NCI-H345 (cell line): ENCODE measurements around the gene PKN1.
"Not testable (repeated sequence)": the region's sequence is repeated elsewhere in the genome, so short reads cannot be mapped to it uniquely, and the experiment has no call there.

Experiments
- DNase-seq: peaks from one replicate; lab custom pipeline; 2025; lab: John Stamatoyannopoulos, UW

Gene PKN1

DNA sequence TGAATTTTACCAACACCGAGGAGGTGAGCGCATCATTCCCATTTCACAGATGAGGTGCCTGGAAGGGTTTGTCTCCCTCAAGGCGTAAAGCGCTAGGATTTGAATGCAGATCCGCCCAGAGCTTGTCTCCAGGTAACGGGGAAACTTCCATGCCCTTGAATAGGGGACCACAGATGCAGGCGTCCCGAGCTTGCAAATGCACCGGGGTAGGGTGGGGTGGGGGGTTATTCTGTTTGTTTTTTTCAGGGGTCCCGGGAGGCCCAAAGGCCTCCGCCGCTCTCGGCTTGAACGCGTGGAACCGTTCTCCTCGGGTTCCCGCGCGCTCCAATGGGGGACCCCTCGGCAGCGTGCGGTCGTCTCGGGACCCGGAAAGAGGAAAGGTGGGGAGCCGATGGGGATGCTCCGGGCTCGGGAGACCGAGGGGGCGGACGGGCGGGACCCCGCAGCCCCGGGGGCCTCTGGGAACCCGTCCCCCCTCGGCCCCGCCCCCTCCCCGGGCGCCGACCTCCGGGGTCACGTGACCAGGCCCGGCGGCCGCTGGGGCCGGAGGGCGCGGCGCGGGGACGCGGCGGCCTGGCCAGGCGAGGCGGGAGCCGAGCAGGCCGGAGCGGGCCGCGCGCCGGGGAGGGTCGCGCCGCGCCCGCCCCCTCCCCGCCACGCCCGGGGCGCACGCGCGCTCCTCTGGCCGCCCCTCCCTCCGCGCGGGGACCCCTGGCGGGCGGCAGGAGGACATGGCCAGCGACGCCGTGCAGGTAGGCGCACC, at the start of gene PKN1:
Gene PKN1, plus strand, starts transcription at position 516 of the 763 bp plus-strand sequence. Its CDS starts 216 bp downstream, at position 732.
- DNase-seq = peak; percentile 54

DNA sequence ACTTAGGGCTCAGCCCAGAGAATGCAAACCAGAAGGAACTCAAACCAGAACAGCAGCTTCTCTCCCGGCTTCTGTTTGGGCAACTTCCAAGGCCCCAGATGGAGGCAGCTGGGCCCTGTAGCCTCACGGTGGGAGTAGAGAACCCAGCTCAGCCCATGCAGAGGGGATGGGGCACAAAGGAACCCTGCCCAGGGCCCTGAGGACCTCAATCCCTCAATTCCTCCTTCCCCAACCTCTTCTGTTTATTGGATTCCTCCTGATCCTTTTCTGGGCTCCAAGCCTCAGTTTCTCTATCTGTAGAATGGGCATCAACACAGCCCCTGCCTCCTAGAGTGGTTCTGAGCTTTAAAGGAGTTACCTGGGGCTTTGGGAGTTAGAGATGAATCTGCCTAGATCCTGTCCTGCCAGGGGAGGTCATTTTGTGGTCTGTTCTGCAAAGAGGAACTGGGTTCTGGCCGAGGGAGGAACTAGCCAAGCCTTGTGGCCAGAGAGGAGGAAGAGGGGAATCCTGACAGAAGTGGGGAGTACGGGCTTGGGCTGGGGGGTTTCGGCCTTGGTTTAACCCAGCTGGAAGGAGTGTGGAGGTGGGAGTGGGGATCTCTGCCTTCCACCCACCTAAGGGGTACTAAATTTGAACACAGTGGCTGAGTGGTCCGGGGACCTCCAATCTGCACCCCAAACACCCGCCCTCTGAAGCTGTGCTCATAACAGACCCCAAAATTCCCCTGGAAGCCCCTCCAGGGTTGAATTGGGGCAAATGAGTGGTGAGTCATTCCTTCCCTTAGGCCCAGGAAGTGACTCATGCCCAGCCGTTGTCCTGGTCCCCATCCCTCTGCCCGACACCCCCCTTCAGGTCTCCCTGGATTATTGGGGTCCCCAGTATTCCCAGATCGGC, 49.2 kb upstream of the PKN1 start:
- DNase-seq = no peak

DNA sequence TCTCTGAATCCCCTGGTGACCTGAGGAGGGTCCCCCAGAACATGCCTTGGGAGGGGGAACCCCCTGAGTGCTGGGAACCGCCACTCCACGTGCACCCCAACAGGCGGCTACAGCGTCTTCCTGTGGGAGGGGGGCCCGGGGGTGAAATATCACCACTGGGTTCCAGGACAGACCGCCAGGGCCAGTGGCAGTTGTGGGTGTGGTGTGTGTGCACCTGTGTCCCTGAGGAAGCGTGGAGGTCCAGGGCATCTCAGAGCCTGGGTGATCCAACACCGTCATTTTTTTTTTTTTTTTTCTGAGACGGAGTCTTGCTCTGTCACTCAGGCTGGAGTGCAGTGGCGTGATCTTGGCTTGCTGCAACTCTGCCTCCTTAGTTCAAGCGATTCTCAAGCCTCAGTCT, 47.6 kb upstream of the PKN1 start:
- DNase-seq = no peak

DNA sequence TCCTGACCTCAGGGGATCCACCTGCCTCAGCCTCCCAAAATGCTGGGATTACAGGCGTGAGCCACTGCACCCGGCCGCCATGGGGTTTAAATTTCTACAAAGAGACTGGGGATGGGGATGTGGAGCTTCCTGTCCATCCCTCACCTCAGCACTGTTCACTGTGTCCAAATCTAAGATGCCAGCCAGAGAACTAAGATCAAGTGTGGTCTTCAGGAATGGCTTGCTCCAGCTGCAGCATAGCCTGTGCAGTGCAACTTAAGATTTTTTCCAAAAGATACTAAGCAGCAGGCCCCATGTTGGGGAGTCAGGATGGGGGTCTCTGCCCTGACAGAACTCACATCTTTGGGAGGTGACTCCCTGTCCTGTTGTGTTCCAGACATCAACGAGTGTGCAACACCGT, 42.6 kb upstream of the PKN1 start:
- no peak for DNase-seq

DNA sequence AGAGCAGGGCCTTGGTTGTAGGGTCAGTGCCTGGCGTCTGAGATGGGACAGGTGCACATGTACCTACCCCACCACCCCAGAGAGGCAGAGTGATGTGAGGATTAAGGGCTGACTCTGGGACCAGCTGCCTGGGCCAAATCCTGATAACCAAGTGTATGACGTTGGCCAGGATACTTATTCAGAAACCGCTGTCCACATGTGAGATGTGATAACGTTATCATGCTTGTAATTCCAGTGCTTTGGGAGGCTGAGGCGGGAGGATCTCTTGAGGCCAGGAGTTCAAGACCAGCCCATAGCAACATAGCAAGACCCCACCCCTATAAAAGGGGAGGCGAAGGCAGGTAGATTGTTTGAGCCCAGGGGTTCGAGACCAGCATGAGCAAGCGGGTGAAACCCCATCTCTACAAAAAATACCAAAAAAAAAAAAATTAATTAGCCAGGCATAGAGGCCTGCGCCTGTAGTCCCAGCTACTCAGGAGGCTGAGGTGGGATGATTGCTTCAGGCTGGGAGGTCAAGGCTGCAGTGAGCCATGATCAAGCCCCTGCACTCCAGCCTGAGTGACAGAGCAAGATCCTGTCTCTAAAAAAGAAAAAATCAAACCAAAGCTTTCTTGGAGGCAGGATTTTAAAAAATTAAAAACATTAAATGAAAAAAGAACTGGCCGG, 41.8 kb upstream of the PKN1 start:
- no peak for DNase-seq

DNA sequence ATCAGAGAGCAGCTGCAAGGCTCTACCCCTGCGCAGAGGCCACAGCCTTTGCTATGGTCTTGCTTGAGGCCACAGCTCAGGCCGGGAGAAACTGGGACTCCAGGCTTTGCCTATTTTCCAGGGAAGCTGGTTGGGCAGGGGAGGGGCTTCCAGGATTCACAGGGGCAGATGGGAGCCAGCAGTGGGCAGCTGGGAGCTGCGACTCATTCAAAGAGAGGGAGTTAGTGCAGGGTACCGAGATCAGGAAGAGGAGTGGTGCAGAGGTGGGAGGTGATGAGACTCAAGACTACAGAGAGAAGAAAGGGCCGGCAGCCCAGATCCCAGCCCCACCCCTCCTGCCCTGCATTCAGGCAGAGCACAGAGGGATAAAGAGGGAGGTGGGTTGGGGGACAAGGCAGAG, 39.8 kb upstream of the PKN1 start:
- no peak for DNase-seq

DNA sequence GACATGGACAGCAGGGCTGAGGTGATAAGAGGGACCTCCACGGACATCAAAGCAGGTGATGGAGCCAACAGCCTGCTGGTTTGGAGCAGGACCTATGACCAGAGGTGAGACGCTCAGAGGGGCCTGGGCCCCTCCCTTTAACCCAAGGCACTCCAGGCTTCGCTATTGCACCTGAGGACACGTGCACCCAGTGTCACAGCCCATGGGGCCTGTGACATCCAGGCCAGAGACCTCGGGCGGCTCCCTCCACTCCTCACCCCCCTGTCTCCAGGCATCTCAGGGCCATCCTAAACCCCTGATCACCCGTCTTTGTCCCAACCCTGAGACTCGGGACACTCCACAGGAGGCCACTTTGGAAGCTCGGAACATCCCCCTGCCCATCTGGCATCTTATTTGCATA, 38.9 kb upstream of the PKN1 start:
- DNase-seq = no peak

DNA sequence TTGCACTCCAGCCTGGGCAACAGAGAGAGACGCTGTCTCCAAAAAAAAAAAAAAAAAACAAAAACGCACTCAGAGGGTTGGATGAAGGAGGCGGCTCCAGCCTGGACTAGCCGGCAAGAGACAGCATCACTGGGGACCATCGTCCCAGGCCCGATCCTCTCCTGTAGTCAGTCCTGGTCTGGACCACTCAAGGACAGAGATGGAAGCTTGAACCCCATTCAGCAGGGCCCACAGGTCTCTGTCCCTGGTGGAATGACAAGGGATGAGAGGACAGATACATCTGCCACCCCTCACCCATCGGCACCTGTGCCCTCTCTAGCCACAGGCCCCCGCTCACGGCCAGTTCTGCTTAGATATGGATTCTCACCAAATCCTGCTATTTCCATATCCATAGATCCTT, 37.8 kb upstream of the PKN1 start:
- no peak for DNase-seq

DNA sequence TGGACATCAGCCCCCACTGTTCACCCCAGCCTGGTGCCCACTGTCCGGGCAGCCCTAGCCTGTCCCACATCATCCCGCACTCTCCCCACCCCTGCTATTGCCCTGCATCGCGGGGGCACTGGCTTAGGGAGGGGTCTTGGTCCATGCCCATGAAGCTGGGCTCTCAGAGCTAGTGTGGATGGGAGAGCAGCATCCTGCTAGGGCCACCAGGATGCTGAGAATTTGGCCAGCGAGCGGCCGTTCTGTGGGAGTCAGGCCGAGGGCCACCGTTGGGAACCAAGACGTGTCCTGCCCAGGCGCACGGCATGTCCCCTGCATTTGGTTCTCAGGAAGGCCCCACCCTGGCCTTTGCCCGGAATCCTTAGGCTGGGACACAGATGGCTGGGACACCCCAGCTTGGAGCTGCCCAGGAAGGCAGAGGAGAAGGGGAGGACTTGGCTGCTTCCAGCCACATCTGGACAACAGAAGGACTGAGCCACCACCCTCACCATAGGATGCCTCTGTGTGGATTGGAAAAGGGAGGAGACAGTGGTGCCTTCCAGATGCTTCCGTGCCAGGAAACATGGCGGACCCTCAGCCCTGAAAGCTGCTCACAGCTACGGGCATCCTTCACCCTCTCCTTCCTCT, 37.3 kb upstream of the PKN1 start:
- no peak for DNase-seq

DNA sequence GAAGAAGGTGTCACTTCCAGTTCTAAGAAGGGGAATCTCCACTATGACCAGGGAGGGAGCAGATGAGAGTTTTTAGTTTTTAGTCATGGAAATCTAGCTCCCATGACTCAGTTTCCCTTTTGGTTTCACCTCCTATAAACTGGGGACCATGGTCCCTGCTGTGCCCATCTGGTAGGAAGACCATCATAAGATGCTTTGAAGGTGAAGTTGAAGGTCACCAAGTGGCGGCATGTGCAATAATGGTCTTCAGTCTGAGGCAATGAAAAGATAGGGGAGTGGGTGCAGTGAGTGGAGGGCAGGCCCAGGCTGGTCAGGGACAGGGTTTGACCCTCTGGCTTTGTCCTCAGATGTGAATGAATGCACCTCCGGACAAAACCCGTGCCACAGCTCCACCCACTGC, 36.4 kb upstream of the PKN1 start:
- not testable (repeated sequence) for DNase-seq

DNA sequence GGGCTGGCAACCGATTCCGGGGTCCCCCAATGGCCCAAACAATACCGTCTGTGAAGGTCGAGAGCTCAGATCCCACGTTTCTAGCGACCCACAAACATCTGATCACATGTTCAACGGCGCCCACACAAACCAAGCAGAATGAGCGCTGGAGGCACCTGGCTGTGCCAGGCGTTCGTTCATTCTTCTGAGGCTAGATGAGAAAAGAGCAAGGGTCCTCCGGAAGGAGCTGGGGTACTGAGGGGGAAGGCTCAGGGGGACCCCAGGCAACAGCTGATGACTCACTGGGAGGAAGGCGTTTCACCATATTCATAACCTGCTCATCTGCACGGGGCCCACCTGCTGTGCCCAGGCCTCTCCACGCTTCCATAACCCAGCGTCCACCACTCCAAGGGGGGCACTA, 35.9 kb upstream of the PKN1 start:
- not testable (repeated sequence) for DNase-seq

DNA sequence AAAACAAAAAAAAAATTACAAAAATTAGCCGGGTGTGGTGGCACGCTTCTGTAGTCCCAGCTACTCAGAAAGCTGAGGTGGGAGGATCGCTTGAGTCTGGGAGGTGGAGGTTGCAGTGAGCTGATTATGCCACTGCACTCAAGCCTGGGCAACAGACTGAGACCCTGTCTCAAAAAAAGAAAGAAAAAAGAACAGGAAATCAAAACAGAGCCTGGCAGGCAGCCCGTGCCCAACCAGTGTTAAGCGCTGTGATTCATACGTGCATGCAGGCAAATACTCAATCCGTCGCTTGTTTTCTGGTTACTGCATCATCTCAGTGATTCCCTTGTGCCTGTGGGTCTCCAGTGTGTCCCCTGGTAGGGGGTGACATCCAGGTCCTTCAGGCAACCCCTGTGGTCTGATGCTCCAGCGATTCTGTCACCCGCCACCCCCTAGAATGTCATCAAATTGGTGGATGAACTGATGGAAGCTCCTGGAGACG, 32.1 kb upstream of the PKN1 start:
- no peak for DNase-seq

DNA sequence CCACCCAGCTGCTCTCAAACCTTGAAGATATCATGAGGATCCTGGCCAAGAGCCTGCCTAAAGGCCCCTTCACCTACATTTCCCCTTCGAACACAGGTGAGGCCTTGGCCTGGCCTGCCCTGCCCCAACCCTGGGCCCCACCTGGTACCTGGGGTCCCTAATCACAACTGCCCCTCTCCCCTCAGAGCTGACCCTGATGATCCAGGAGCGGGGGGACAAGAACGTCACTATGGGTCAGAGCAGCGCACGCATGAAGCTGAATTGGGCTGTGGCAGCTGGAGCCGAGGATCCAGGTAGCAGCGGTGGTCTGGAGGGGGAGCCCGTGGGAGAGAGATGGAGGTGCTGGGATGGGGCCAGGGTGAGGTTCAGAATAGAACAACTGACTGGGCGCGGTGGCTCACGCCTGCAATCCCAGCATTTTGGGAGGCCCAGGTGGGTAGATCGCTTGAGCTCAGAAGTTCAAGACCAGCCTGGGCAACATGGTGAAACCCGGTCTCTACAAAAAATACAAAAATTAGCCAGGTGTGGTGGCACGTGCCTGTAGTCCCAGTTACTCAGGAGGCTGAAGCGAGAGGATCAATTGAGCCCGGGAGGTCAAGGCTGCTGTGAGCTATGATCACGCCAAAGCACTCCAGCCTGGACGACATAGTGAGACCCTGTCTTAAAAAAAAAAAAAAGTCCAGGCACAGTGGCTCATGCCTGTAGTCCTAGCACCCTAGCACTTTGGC, 31.5 kb upstream of the PKN1 start:
- DNase-seq = no peak

DNA sequence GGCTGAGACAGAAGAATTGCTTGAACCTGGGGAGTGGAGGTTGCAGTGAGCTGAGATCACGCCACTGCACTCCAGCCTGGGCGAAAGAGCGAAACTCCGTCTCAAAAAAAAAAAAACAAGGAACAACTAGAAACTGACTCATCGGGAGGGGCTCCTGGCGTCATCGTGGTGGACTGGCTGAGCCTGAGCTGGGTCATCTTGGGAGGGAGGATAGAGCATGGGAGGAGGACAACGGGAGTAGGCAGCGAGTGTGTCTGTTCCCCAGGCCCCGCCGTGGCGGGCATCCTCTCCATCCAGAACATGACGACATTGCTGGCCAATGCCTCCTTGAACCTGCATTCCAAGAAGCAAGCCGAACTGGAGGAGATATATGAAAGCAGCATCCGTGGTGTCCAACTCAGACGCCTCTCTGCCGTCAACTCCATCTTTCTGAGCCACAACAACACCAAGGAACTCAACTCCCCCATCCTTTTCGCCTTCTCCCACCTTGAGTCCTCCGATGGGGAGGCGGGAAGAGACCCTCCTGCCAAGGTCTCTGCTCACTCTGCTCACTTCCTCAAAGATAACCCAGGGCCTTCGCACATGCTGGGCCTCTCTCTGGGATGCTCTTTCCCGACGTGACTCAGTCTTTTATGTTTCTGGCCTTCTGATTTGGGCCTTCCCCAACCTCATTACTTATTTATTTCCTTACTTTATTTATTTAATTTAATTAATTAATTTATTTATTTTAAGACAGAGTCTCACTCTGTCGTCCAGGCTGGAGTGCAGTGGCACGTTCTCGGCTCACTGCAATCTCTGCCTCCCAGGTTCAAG, 30.6 kb upstream of the PKN1 start:
- DNase-seq = no peak

DNA sequence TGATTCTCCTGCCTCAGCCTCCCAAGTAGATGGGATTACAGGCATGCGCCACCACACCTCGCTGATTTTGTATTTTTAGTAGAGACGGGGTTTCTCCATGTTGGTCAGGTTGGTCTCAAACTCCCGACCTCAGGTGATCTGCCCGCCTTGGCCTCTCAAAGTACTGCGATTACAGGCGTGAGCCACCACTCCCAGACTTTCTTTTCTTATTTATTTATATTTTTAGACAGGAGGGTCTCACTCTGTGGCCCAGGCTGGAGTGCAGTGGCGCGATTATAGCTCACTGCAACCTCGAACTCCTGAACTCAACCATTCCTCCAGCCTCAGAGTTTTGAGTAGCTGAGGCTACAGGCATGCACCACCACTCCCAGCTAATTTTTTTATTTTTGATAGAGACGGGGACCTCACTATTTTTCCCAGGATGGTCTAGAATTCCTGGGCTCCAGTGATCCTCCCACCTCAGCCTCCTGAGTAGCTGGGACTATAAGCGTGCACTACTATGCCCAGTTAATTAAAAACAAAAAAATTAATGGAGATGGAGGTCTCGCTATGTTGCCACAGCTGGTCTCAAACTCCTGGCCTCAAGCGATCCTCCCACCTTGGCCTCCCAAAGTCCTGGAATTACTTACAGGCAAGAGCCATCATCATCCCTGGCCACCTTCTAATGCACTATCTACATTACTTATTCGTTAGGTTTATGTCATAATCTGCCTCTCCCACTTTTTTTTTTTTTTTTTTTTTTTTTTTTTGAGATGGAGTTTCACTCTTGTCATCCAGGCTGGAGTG, 29.8 kb upstream of the PKN1 start:
- not testable (repeated sequence) for DNase-seq

DNA sequence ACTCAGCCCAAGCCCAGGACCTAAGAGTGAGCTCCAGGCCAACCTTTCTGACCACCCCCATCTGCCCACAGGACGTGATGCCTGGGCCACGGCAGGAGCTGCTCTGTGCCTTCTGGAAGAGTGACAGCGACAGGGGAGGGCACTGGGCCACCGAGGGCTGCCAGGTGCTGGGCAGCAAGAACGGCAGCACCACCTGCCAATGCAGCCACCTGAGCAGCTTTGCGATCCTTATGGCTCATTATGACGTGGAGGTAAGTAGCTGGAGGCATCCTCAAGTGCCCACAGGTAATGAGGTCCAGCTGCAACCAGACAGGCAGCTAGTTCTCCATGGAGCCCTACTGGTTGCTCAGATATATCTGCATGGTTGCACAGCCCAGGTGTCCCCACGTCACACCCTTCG, 28.8 kb upstream of the PKN1 start:
- DNase-seq = peak; percentile 14

DNA sequence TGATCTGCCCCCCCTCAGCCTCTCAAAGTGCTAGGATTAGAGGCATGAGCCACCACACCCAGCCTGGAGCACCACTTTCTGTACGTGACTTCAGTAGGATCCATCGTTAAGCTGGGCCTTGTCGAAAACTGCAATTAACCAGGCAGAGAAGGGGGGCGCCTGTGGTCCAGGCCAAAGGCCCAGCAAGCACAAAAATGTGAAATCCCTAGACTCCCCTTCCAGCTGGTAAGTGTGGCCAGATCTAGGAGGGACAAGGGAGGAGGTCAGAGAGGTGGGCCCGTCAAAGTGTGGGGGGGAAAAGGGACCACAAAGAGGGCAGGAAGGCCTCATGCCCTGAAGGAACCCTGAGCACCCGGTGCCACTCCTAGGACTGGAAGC, 27.7 kb upstream of the PKN1 start:
- no peak for DNase-seq

DNA sequence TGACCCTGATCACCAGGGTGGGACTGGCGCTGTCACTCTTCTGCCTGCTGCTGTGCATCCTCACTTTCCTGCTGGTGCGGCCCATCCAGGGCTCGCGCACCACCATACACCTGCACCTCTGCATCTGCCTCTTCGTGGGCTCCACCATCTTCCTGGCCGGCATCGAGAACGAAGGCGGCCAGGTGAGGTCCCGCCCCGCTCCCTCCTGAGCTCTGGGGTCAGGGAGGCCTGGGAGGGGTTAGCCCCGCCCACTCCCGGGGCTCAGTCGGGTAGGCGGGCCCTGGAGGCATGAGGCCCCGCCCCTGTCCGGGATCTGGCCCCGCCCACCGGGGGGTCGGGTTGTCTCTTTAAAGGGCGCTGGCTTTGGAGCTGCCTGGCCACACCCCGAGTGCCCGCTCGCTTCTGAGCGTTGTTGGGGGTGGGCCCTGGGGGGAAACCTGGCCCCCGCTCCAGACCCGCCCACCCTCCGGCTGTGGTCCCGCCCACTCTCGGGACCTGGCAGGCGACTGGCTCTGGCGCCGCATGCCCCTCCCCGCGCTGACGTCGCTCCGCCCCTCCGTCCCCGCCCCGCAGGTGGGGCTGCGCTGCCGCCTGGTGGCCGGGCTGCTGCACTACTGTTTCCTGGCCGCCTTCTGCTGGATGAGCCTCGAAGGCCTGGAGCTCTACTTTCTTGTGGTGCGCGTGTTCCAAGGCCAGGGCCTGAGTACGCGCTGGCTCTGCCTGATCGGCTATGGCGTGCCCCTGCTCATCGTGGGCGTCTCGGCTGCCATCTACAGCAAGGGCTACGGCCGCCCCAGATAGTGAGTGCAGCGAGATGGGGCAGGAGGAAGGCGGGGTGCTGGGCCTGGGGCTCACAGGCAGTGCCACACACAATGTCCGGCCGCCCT, 27.1 kb upstream of the PKN1 start:
- peak; percentile 78 for DNase-seq
